ENCODE data around the gene EBPL.
"Not testable (repeated sequence)": the region's sequence is repeated elsewhere in the genome, so short reads cannot be mapped to it uniquely, and the experiment has no call there.

Gene EBPL

DNA sequence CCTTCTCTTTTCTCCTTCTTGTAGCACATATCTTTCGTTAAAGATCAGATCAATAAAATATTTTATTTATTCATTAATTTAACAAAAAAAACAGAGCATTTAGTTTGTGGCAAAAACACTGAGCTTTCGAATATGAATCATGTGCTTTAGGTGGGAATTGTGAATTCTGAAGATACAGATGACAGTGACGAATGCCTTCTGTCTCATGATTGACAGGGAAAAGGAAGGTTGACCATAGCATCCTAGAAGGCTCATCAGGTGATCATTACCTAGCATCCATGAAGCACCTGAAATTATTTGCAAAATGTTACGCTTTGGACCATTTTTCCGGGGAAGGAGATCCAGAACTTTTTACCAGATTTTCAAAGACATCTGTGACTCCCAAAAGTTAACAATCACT is 59.1 kb downstream of the EBPL start:
- DNase-seq: no peak

DNA sequence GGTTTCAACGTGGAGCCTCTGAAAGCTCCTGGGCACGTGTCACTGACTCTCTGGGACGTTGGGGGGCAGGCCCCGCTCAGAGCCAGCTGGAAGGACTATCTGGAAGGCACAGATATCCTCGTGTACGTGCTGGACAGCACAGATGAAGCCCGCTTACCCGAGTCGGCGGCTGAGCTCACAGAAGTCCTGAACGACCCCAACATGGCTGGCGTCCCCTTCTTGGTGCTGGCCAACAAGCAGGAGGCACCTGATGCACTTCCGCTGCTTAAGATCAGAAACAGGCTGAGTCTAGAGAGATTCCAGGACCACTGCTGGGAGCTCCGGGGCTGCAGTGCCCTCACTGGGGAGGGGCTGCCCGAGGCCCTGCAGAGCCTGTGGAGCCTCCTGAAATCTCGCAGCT is 60.7 kb downstream of the EBPL start:
- no peak for DNase-seq

DNA sequence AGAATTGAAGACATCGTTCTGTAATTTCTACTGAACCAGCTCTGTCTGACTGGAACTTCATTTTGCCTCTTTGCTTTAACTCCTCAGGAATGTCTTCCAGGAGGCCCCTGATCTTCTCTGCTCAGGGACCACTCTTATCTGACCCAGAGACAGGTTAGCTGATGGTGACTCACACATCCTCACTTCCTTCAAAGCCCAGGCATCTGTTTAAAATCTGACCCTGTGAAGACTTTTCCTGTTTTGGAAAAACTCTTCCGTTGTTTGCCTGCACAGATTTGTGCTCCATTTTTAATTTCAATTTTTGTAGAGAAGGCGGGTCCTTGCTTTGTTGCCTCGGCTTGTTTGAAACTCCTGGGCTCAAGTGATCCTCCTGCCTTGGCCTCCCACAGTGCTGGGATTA is 61.3 kb downstream of the EBPL start:
- DNase-seq: no peak

DNA sequence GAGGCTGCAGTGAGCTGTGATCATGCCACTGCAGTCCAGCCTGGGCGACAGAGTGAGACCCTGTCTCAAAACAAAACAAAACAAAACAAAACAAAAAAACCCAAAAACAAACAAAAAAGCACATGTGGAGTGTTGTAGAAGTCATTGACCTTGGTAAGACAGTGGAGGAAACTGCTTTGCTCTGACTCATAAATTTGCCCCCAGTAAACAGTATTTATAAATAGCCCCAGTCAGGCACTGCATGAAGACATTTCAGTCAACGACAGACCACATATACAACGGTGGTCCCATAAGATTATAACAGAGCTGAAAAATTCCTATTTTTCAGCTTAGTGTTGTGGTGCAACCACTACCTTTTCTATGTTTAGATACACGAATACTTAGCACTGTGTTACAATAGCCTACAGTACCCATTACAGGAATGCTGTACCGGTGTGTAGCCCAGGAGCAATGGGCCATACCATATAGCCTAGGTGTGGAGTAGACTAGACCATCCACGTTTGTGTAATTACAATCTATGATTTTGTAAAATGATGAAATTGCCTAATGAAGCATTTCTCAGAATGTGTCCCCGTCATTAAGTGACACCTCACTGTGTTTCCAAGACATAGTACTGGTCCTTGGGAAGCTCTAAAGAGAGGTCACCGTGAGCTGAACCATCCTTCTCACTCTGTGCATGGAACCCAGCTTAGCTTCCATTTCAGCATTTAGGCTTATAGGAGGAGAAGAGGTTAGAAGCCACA is 61.9 kb downstream of the EBPL start:
- DNase-seq: no peak

DNA sequence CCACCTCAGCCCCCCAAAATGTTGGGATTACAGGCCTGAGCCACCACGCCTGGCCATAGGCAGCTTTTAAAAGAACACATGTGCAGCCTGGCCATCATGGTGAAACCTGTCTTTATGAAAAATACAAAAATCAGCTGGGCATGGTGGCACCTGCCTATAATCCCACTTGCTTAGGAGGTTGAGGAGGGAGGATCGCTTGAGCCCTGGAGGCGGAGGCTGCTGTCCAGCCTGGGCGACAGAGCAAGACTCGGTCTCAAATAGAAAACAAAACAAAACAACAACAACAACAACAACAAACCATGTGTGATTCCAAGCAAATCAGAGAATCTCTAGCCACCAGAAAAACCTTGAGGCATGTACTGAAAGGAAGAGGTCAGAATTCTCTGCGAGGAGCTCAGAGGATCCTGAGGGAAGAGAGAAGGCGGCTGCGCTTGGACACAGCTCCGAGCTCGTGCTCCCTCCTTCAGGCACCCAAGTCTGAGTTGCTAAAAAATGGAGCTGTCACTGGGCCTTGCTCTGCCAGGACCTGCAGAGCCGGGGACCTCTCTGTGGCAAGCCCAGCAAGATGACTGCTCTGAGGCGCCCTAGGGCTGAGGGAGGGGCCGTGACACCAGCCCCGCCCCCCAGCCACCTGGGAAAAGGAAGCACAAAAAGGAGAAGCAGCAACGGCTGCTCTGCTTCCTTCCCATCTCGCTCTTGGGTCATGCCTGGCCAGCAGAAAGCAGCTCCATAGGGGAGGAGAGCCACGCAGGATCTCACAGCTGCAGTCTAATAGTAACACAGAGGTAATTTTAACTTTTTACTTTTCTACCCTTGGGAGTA is 63.2 kb downstream of the EBPL start, which contains the start of gene ARL11:
ARL11 (plus strand) TSS at position 677 of the 822 bp plus-strand sequence. CDS start 1,941 bp downstream, outside the sequence.
- no peak for DNase-seq

DNA sequence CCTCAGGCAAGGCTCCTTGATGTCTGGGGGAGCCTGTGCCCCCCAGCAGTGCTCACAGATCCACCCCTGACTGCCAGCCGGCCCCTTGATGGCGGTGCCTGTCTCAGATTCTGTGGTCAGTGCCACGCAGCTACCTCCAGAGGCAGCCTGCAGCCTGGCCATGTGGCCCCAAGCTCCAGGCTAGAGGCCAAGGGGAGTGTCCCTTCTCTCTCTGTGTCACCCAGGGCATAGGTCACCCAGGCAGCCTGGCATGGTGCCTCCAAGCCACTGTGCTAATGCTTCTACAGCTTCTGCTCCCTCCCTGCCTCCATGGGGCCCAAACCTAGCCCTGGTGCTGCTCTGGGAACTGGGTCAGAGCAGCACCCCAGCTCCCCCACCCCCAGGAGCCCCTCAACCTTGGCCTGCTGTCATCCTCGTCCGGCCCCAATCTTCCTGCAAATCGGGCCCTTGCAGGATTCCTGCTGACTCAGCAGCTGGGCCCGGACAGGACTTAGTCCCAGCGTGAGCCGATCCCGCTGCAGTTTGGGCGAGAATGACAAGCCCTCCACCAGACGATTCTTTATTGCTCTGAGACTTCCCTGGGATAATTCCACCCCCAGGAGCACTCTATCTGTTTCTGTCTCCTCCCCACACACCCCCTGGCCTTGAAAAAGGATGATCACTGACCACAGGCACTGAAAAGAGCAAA is 65.8 kb downstream of the EBPL start:
- no peak for DNase-seq

DNA sequence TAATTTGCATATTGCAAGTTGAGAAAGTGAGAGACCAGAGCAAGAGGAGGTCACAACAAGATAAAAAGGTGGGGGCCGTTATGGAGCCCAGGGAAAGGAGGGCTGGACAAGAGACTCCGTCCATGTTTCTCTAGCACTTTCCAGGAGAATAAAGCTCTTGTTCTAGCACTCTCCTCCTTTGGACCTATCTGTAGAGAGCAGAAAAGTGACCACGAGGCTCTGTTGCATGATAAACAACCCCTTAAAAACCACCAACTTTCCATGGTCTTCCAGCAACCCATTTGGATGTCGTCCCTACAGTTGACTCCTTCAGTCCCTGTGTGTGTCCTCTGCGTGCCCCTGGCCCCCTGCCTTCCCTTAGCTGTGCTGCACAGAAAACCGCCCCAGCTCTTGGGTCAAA is 67.1 kb downstream of the EBPL start:
- no peak for DNase-seq

DNA sequence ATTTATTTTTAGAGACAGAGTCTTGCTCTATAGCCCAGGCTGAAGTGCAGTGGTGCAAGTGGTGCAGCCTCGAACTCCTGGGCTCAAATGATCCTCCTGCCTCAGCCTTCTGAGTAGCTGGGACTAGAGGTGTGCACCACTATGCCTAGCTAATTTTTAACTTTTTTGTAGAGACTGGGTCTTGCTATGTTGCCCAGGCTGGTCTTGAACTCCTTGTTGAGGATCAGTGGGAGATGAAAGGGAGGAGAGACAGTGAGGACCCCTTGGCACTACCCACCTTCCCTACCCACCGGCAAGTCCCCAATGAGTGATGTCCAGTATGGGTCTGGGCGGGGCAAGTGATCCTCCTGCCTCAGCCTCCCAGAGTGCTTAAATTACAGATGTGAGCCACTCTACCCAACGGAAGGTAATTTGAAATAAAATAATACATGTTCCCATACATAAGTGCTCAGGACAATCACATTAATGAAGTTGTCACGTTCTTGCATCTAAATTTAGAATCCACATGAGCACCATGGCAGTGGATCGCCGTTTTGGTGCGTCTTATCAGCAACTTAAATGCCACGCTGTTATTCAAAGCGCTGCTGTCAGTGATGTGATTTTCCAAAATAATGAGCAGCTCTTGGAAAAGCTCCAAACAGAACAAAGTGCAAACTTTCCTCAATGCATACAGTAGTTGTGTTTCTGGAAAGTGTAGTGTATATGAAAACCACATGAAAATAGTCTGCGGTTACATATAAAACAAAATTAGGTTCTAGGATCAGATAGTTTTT is 68.9 kb downstream of the EBPL start:
- DNase-seq: no peak

DNA sequence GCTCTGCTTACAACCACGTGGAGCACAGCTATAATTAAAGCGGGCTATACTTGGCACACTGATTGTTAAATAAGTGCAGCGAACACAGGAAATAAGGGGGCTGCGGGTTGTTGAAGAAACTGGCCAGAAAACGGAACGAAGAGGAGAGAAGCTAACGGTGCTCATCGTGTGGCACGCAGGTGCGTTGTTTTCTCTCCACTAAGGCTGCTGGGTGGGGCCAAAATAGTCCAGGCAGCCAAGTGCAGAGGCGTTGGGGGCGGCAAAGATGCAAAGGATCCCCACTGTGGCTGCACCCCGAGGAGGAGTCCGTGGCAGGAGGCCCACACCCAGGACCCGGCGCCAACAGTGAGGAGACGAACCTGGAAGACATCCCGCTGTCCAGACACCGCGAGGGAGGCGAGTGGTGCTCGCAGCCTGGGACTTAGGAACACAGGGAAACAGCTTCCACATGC is 71.1 kb downstream of the EBPL start:
- DNase-seq: no peak

DNA sequence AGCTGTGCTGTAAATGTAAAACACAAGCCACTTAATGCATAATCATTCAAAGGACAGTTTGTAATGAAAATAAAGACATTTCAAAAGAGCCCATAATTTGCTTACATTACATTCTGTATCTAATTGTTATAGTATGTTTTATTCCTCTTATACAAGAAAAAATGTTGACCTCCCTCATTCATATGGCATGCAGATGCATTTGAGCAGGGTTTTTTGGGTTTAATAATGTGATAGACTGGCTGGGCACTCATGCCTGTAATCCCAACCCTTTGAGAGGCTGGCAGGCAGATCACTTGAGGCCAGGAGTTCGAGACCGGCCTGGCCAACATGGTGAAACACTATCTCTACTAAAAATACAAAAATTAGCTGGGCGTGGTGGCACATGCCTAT is 74.6 kb downstream of the EBPL start:
- DNase-seq: no peak

DNA sequence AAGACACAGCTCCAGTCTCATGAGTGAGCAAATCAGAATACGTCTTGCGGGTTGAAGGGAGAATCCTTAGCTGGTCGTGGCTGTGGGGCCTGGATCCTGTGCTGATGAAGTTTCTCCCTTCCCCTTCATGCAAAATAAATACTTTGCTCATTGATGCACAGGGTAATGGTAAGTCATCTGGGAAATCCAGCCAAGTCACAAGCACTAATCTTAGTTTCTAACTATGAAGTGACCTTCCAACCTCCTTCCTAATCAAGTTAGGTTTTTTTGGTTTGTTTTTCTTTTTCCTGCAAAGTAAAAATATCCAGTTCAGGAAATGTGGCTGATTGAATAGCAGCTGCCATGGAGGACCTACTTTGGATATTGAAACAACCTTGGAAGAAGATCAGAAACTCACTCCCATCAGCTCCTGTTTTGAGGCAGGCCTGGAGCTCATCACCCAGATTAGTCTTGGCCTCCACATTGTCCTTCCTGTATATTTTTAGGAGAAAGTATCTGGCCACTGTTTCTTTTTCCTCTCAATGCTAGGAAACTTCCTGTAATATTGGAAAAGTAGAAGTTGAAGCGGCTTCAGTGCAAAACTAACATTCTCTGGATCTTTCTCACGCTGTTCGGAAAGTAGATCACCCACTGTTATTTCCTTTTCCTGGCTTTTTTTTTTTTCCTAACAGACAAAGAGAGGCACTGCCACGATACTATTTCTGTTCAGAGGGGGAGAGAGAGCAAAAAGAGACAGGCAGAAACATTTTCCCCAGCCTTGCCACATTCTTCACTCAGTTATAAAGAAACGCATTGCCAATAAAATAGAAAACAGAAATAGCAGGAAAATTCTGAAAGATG is 75.2 kb downstream of the EBPL start:
- no peak for DNase-seq

DNA sequence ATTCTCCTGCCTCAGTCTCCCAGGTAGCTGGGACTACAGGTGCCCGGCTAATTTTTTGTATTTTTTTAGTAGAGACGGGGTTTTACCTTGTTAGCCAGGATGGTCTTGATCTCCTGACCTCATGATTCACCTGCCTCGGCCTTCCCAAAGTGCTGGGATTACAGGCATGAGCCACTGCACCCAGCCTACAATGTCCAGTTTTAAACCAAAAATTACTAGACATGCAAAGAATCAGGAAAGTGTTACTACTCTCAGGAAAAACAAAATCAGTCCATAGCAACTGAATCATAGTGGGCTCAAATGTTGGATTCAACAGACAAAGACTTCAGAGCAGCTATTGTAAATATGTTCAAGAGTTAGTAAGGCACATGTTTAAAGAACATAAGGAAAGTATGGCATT is 79.2 kb downstream of the EBPL start:
- not testable (repeated sequence) for DNase-seq

Measured in NCI-H345 (cell line).